ENCODE data around the gene COQ8B.
"Not testable (repeated sequence)": the region's sequence is repeated elsewhere in the genome, so short reads cannot be mapped to it uniquely, and the experiment has no call there.

Gene COQ8B

DNA sequence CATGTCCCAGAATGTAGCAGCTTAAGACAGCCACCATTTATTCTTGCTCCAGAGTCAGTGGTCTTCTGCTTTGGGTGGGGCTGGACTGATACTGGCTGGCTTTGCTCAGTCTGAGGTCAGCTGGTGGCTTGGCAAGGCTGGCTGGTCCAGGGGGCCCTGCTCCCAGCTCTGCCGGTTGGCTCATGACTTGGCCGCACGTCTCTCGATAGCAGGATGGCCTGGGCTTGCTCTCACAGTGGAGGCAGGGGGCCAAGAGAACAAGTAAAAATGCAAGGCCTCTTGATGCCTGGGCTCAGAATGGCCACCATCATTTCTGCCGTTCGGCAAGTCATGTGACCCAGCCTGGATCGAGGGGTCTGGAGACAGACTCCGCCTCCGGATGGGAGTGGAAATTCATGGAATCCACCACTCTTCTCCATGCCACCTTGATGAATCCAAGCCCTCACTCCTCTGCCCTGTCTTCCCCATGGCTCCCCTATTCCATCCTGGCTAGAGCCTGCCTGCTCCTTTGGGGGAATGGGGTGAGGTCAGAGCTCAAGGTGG is 20.5 kb upstream of the COQ8B start:
- Histone ChIP-seq H3K27ac (no peak overlapping the region), H3K4me1 (ENCODE audit: control insufficient read depth in 1 of 2, insufficient read depth in 1 of 2, low read depth in 1 of 2, low read length in 1 of 2) (peaks cover 9 to 15% of the 10 kb centered on the region in 2 experiments)

DNA sequence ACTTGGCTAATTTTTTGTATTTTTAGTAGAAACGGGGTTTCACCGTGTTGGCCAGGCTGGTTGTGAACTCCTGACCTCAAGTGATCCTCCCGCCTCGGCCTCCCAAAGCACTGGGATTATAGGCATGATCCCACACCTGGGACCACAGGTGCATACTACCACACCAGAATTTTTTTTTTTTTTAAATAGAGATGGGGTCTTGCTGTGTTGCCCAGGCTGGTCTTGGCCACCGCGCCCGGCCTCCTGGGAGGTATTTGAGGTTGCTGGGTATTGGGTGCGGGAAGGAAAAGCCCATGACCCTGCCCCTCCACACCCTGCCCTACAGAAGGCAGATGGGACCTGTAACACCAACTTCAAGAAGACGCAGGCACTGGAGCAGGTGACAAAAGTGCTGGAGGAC is 20.0 kb upstream of the COQ8B start:
- Histone ChIP-seq H3K9me3 (no peaks in the 10 kb centered on the region), H3K4me3 (ENCODE audit: low read depth in 1 of 2, low read length in 1 of 2) (no peak overlapping the region), H3K27ac (no peak overlapping the region), H3K36me3 (peaks cover 76% of the 10 kb centered on the region), H3K27me3 (no peaks in the 10 kb centered on the region), H3K4me1 (ENCODE audit: control insufficient read depth in 1 of 2, insufficient read depth in 1 of 2, low read depth in 1 of 2, low read length in 1 of 2) (peaks cover 9 to 15% of the 10 kb centered on the region in 2 experiments)
- TF ChIP-seq, protein P1, sequence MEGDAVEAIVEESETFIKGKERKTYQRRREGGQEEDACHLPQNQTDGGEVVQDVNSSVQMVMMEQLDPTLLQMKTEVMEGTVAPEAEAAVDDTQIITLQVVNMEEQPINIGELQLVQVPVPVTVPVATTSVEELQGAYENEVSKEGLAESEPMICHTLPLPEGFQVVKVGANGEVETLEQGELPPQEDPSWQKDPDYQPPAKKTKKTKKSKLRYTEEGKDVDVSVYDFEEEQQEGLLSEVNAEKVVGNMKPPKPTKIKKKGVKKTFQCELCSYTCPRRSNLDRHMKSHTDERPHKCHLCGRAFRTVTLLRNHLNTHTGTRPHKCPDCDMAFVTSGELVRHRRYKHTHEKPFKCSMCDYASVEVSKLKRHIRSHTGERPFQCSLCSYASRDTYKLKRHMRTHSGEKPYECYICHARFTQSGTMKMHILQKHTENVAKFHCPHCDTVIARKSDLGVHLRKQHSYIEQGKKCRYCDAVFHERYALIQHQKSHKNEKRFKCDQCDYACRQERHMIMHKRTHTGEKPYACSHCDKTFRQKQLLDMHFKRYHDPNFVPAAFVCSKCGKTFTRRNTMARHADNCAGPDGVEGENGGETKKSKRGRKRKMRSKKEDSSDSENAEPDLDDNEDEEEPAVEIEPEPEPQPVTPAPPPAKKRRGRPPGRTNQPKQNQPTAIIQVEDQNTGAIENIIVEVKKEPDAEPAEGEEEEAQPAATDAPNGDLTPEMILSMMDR (IDR thresholded peaks at IDR 0.05) = no peak

More for the DNA sequence above, 20.5 kb upstream of the COQ8B start:
- no peak overlapping the region for H3K4me3 ChIP-seq (ENCODE audit: low read depth in 1 of 2, low read length in 1 of 2)
- no peaks in the 10 kb centered on the region for H3K9me3 ChIP-seq
- peaks cover 75% of the 10 kb centered on the region for H3K36me3 ChIP-seq
- H3K27me3 ChIP-seq = no peaks in the 10 kb centered on the region
- TF ChIP-seq, protein P1 (IDR thresholded peaks at IDR 0.05) = no peak

DNA sequence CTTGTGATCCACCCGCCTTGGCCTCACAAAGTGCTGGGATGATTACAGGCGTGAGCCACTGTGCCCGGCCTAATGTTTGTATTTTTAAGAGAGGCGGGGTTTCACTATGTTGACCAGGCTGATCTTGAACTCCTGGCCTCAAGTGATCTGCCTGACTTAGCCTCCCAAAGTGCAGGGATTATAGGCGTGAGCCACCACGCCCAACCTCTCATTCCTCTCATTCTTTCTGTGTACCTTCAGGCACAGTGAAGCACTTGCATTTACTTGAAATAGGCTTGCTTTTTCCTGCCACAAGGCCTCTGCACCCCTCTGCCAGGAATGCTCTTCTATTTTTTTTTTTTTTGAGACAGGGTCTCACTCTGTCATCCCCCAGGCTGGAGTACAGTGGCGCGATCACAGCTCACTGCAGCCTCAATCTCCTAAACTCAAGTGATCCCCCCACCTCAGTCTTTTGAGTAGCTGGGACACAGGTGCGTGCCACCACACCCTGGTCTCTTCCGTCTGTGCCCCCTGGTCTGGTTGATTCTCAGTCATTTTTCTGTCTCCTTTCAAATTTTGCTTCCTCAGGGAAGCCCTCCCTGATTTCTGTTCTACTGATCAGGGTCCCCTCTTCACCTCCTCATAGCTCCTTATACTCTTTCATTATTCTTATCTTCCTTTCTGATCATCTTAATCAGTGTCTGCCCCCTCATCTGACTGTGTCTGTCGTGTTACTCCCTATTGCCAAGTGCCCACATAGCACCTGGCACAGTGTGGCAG is 18.5 kb upstream of the COQ8B start:
- TF ChIP-seq, protein P1 (IDR thresholded peaks at IDR 0.05) = no peak
- Histone ChIP-seq H3K27ac (no peak overlapping the region), H3K9me3 (no peaks in the 10 kb centered on the region), H3K27me3 (no peaks in the 10 kb centered on the region), H3K36me3 (peaks cover 78% of the 10 kb centered on the region), H3K4me1 (ENCODE audit: control insufficient read depth in 1 of 2, insufficient read depth in 1 of 2, low read depth in 1 of 2, low read length in 1 of 2) (peaks cover 9 to 15% of the 10 kb centered on the region in 2 experiments), H3K4me3 (ENCODE audit: low read depth in 1 of 2, low read length in 1 of 2) (no peak overlapping the region)

DNA sequence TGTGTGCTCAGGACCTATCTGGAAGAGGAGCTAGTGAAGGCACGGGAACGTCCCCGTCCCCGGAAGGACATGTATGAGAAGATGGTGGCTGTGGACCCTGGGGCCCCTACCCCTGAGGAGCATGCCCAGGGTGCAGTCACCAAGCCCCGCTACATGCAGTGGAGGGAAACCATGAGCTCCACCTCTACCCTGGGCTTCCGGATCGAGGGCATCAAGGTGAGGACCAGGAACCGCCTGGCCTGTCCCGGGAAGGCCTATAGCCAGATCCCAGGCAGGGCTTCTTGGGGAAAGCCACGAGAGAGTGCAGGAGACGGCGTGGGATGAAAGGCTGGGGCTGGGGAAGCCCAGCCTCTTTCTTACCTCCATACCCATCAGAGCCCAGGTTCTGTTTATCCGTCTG is 16.5 kb upstream of the COQ8B start:
- TF ChIP-seq, protein P1 (IDR thresholded peaks at IDR 0.05) = no peak
- peaks cover 76% of the 10 kb centered on the region for H3K36me3 ChIP-seq
- no peak overlapping the region for H3K27ac ChIP-seq
- no peak overlapping the region for H3K4me3 ChIP-seq (ENCODE audit: low read depth in 1 of 2, low read length in 1 of 2)
- H3K9me3 ChIP-seq = no peaks in the 10 kb centered on the region
- no peaks in the 10 kb centered on the region for H3K27me3 ChIP-seq
- peaks cover 9 to 15% of the 10 kb centered on the region in 2 experiments for H3K4me1 ChIP-seq (ENCODE audit: control insufficient read depth in 1 of 2, insufficient read depth in 1 of 2, low read depth in 1 of 2, low read length in 1 of 2)

DNA sequence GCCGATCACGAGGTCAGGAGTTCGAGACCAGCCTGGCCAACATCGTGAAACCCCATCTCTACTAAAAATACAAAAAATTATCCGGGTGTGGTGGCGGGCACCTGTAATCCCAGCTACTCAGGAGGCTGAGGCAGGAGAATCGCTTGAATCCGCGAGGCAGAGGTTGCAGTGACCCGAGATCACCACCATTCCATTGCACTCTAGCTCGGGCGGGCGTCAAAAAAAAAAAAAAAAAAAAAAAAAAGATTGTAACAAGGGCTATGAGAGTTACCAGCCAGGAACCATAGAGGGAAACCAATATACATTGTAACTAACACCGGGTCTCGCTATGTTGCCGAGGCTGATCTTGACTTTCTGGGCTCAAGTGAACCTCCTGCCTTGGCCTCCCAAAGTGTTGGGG is 15.6 kb upstream of the COQ8B start:
- Histone ChIP-seq H3K4me1 (ENCODE audit: control insufficient read depth in 1 of 2, insufficient read depth in 1 of 2, low read depth in 1 of 2, low read length in 1 of 2) (peaks cover 9 to 15% of the 10 kb centered on the region in 2 experiments), H3K36me3 (peaks cover 79% of the 10 kb centered on the region)
- not testable (repeated sequence) for H3K9me3 ChIP-seq; H3K4me3 ChIP-seq (ENCODE audit: low read depth in 1 of 2, low read length in 1 of 2); H3K27me3 ChIP-seq; H3K27ac ChIP-seq

DNA sequence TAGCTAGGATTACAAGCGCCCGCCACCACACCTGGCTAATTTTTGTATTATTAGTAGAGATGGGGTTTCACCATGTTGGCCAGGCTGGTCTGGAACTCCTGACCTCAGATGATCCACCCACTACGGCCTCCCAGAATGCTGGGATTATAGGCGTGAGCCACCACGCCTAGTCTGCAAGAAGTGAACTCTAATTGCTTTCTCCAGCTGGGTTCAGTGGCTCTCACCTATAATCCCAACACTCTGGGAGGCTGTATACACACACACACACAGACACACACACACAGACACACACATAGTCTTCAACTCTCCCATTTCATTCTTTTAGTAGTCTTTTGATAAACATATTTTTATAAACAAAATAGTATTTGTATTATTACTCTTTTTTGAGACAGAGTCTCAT is 13.4 kb upstream of the COQ8B start:
- peaks cover 9 to 15% of the 10 kb centered on the region in 2 experiments for H3K4me1 ChIP-seq (ENCODE audit: control insufficient read depth in 1 of 2, insufficient read depth in 1 of 2, low read depth in 1 of 2, low read length in 1 of 2)
- not testable (repeated sequence) for H3K9me3 ChIP-seq; H3K4me3 ChIP-seq (ENCODE audit: low read depth in 1 of 2, low read length in 1 of 2); H3K27me3 ChIP-seq; H3K27ac ChIP-seq
- peaks cover 76% of the 10 kb centered on the region for H3K36me3 ChIP-seq

Measured in neutrophil (primary cell).